Activated gamma-delta T cell treated with anti-CD3 and anti-CD28 coated beads, Interleukin-2, amount 50 U/mL, for 16 hours (primary cell): Measurements from ENCODE around the gene CNTNAP2.

Source experiments
- DNase-seq: peaks from one replicate; pipeline ENCODE4 v3.0.0-alpha.2; 2020; ENCODE audit warnings: low read depth

Gene CNTNAP2

GRCh38 chr7:146116521-146117222 is at the start of gene CNTNAP2:
Gene CNTNAP2, plus strand, starts transcription at chr7:146116801. Its CDS starts 76 bp downstream, at chr7:146116877.
- no peak for DNase-seq

GRCh38 chr7:146067880-146068279 is 48.7 kb upstream of the CNTNAP2 start:
- no peak for DNase-seq

- DNase-seq = no peak
Measured at GRCh38 chr7:146074195-146074765, 42.3 kb upstream of the CNTNAP2 start.

GRCh38 chr7:146076344-146076743 is 40.3 kb upstream of the CNTNAP2 start:
- no peak for DNase-seq

GRCh38 chr7:146084086-146084485 is 32.5 kb upstream of the CNTNAP2 start:
- no peak for DNase-seq

- no peak for DNase-seq
Measured at GRCh38 chr7:146090023-146090645, 26.5 kb upstream of the CNTNAP2 start.

- no peak for DNase-seq
Measured at GRCh38 chr7:146094356-146094755, 22.2 kb upstream of the CNTNAP2 start.

- no peak for DNase-seq
Measured at GRCh38 chr7:146096994-146097393, 19.6 kb upstream of the CNTNAP2 start.

- DNase-seq = no peak
Measured at GRCh38 chr7:146106319-146106718, 10.3 kb upstream of the CNTNAP2 start.

GRCh38 chr7:146112755-146113154 is 3.8 kb upstream of the CNTNAP2 start:
- DNase-seq = no peak

GRCh38 chr7:146115548-146115850 is 1.1 kb upstream of the CNTNAP2 start:
- no peak for DNase-seq

- DNase-seq = no peak
Measured at GRCh38 chr7:146115851-146116520, 615 bp upstream of the CNTNAP2 start.

GRCh38 chr7:146117576-146117975 is 975 bp downstream of the CNTNAP2 start:
- DNase-seq = no peak

GRCh38 chr7:146119002-146119401 is 2.4 kb downstream of the CNTNAP2 start:
- no peak for DNase-seq

GRCh38 chr7:146123715-146124114 is 7.1 kb downstream of the CNTNAP2 start:
- no peak for DNase-seq

GRCh38 chr7:146126767-146127509 is 10.3 kb downstream of the CNTNAP2 start:
- no peak for DNase-seq

GRCh38 chr7:146129296-146129695 is 12.7 kb downstream of the CNTNAP2 start:
- no peak for DNase-seq

GRCh38 chr7:146129997-146130396 is 13.4 kb downstream of the CNTNAP2 start:
- no peak for DNase-seq

- DNase-seq = no peak
Measured at GRCh38 chr7:146131701-146132100, 15.1 kb downstream of the CNTNAP2 start.

GRCh38 chr7:146136357-146136875 is 19.8 kb downstream of the CNTNAP2 start:
- no peak for DNase-seq

- no peak for DNase-seq
Measured at GRCh38 chr7:146138926-146139325, 22.3 kb downstream of the CNTNAP2 start.

- no peak for DNase-seq
Measured at GRCh38 chr7:146146831-146147486, 30.4 kb downstream of the CNTNAP2 start.
